Measurements from ENCODE around the gene SLC5A5.

The SLC5A5 gene

DNA sequence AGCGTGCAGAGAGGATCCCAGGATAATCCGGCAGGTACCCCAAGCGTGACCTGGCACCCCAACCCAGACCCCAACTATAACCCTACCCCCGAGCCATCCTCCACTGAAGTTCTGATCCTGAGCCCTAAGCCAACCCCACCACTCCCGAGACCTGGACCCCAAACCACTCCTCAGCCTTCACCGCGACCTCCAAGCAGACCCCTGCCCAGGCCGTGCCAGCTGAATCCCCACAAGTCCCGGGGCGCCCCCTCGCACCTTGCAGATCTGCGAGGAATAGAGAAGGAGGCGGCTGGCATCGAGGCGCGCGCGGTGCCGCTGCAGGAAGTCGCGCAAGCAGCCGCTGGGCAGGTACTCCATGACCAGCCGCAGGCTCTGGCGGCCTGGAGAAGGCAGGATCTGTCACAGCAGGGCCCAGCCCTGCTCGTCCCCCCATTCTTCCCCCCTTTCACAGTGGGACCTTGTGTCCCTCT is 40.3 kb upstream of the SLC5A5 start:
- CTCF ChIA-PET: interaction anchor here (1.2 kb wide), 1 partner anchor 57 kb away, joined by 3 read pairs; no protein-coding TSS in a partner anchor
- TF ChIP-seq TARDBP (IDR thresholded peaks at IDR 0.05): no peak
- no peak for TF ChIP-seq BHLHE40 (IDR thresholded peaks at IDR 0.05; ENCODE audit: borderline replicate concordance)
- no peak for TF ChIP-seq FOXK2 (IDR thresholded peaks at IDR 0.05)
- TF ChIP-seq HDGF (IDR thresholded peaks at IDR 0.05; ENCODE audit: borderline replicate concordance): no peak
- TF ChIP-seq CTBP1 (IDR thresholded peaks at IDR 0.05; ENCODE audit: borderline replicate concordance): no peak
- no peak for TF ChIP-seq SUZ12 (IDR thresholded peaks at IDR 0.05)
- TF ChIP-seq, protein P1, sequence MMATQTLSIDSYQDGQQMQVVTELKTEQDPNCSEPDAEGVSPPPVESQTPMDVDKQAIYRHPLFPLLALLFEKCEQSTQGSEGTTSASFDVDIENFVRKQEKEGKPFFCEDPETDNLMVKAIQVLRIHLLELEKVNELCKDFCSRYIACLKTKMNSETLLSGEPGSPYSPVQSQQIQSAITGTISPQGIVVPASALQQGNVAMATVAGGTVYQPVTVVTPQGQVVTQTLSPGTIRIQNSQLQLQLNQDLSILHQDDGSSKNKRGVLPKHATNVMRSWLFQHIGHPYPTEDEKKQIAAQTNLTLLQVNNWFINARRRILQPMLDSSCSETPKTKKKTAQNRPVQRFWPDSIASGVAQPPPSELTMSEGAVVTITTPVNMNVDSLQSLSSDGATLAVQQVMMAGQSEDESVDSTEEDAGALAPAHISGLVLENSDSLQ (IDR thresholded peaks at IDR 0.05): no peak
- no peak for TF ChIP-seq FOXM1 (IDR thresholded peaks at IDR 0.05; ENCODE audit: borderline replicate concordance)
- no peak for TF ChIP-seq FOXA1 (IDR thresholded peaks at IDR 0.05)
- TF ChIP-seq L3MBTL2 (conservative IDR thresholded peaks at IDR 0.05): no peak
- no peak for TF ChIP-seq ARNT (IDR thresholded peaks at IDR 0.05)
- TF ChIP-seq SP1 (IDR thresholded peaks at IDR 0.05): no peak
- TF ChIP-seq ELF4 (IDR thresholded peaks at IDR 0.05): no peak
- TF ChIP-seq NFRKB (IDR thresholded peaks at IDR 0.05): no peak
- no peak for TF ChIP-seq LEF1 (IDR thresholded peaks at IDR 0.05; ENCODE audit: borderline replicate concordance)
- no peak for TF ChIP-seq ZNF384 (IDR thresholded peaks at IDR 0.05)
- POLR2A ChIA-PET: interaction anchor here (1.8 kb wide), 1 partner anchor 29 kb away, joined by 7 read pairs; the partner anchor contains the start of gene RPL18A
- DNase-seq (ENCODE audit: extremely low spot score): no peak

DNA sequence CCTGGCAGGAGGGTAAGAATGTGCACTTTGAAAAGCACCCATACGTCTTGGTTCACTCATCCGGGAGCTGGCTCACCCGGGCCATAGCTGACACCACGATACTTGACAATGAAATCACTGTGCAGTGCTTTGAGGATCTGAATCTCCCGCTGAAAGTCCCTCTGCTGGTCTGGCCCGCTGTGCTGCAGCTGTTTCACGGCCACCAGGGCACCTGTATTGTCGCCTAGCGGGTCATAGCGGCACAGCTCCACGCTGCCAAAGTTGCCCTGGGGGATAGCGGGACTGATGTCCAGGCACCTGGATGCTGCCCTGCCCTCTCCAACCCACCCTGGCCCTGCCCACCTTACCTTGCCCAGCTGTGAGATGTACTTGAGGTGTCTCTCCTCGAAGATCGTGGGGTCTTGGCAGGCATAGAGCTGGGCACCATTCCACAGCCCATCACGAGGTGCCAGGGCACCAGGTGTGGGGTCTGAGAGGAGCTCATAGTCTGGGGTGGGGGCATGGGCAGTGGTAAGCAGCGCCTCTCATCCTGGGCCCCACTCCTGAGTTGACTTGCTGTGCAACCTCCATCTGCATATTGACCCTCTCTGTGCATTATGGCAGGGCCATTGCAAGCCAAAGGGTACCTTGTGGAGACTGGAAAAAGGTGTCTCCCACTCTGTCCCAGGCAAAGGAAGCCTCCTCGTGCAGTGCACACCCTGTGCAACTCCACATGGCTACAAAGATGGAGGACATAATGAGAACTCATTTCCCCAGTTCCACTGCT is 39.1 kb upstream of the SLC5A5 start:
- CTCF ChIA-PET: interaction anchor here (0.6 to 0.7 kb wide), 3 partner anchors 112 to 665 kb away, joined by 3 to 12 read pairs (median 4); no protein-coding TSS in a partner anchor
- DNase-seq (ENCODE audit: extremely low spot score): no peak
- TF ChIP-seq ZNF384 (IDR thresholded peaks at IDR 0.05) (no peak), CTBP1 (IDR thresholded peaks at IDR 0.05; ENCODE audit: borderline replicate concordance) (no peak), LEF1 (IDR thresholded peaks at IDR 0.05; ENCODE audit: borderline replicate concordance) (no peak), SP1 (IDR thresholded peaks at IDR 0.05) (no peak)
- POLR2A ChIA-PET: no interaction called here

DNA sequence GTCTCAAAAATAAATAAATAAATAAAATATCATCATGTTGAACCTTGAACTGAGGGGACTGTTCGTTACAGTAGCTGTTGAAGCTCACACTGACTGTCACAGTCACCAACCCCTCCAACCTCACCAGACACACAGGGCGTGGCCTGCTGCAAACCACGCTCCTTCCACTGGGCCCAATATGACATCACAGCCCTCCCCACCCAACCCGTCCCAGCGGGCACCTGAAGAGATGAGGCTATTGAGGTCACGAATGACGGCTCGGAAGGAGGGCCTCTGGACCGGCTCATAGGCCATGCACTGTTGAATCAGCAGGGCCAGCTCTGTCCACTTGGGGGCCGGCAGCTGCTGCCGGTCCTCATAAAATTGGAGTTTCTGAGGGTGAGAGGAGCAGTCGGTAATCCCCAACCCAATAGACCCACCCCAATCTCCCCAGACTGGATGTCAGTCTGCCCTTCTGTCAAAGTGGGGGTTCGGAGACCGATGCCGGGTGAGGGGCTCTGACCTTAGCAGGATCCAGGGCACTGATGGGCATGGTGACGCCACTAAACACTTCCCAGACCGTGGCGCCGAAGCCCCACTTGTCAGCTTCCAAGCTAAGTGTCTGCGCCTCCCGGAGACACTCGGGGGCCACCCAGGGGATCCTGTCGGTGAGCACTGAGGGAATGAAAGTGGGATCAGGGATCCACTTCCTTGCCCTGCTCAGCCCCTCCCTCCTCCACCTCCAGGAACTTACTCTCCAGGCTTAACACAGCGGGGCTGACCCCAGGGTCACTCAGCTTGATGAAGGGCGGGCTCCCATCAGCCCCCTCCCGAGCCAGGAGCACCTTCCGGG is 37.2 kb upstream of the SLC5A5 start:
- DNase-seq (ENCODE audit: extremely low spot score): no peak
- ChIA-PET CTCF (interaction anchor here (0.6 kb wide), 1 partner anchor 82 kb away, joined by 3 read pairs; no protein-coding TSS in a partner anchor), POLR2A (interaction anchor here (1.2 to 3.0 kb wide), 2 partner anchors 25 to 228 kb away, joined by 3 to 11 read pairs; partner anchors contain the start of gene RPL18A)
- no peak for TF ChIP-seq FOXM1 (IDR thresholded peaks at IDR 0.05; ENCODE audit: borderline replicate concordance)
- no peak for TF ChIP-seq LEF1 (IDR thresholded peaks at IDR 0.05; ENCODE audit: borderline replicate concordance)
- TF ChIP-seq CTBP1 (IDR thresholded peaks at IDR 0.05; ENCODE audit: borderline replicate concordance): no peak
- TF ChIP-seq ELF4 (IDR thresholded peaks at IDR 0.05): no peak
- TF ChIP-seq NFRKB (IDR thresholded peaks at IDR 0.05): no peak
- TF ChIP-seq L3MBTL2 (conservative IDR thresholded peaks at IDR 0.05): no peak

DNA sequence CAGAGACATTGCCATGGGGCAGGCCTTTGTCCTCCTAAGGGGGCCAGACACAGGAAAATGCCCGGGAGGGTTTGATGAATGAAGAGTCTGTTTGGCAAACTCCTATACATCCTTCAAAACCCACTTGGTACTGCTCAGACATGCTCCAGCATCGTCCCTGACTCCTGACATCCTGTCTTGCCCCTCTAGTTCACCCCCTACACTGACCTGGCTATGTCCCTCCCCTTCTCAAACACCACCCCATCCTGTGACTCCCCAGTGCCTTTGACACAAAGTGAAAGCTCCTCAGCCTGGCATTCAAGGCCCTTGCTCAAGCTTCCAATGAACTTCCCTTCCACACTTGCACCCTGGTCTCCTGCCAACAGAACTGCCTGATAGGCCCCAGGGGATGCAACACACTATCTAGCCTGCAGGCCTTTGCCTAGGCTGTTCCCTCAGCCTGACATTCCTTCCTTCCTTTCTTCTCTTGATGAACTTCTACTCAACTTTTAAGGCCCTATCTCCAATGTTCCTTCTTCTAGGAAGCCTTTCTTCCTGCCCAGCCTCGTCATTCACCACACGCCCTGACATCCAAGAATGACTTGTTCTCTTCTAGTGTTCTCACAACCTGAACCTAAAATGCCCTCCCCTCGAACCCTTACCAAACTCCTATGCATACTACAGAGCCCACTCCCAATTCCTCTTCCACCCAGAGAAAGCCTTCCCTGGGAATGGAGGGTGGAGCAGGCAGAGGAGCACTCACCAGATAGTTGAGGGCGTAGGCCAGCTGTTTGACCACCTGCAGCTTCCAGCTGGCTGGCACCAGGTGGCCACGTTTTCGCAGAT is 36.4 kb upstream of the SLC5A5 start:
- CTCF ChIA-PET: interaction anchor here (0.6 kb wide), 1 partner anchor 51 kb away, joined by 6 read pairs; no protein-coding TSS in a partner anchor
- POLR2A ChIA-PET: interaction anchor here (3.0 kb wide), 1 partner anchor 24 kb away, joined by 11 read pairs; the partner anchor contains the start of gene RPL18A
- TF ChIP-seq FOXM1 (IDR thresholded peaks at IDR 0.05; ENCODE audit: borderline replicate concordance): no peak
- no peak for TF ChIP-seq FOXA1 (IDR thresholded peaks at IDR 0.05)
- no peak for TF ChIP-seq FOXK2 (IDR thresholded peaks at IDR 0.05)
- no peak for TF ChIP-seq HDGF (IDR thresholded peaks at IDR 0.05; ENCODE audit: borderline replicate concordance)
- TF ChIP-seq LEF1 (IDR thresholded peaks at IDR 0.05; ENCODE audit: borderline replicate concordance): no peak
- no peak for TF ChIP-seq SUZ12 (IDR thresholded peaks at IDR 0.05)
- no peak for TF ChIP-seq SP1 (IDR thresholded peaks at IDR 0.05)
- TF ChIP-seq TARDBP (IDR thresholded peaks at IDR 0.05): no peak
- no peak for TF ChIP-seq NFRKB (IDR thresholded peaks at IDR 0.05)
- no peak for TF ChIP-seq L3MBTL2 (conservative IDR thresholded peaks at IDR 0.05)
- TF ChIP-seq ZNF384 (IDR thresholded peaks at IDR 0.05): no peak
- no peak for TF ChIP-seq BHLHE40 (IDR thresholded peaks at IDR 0.05; ENCODE audit: borderline replicate concordance)
- TF ChIP-seq CTBP1 (IDR thresholded peaks at IDR 0.05; ENCODE audit: borderline replicate concordance): no peak
- DNase-seq (ENCODE audit: extremely low spot score): no peak

DNA sequence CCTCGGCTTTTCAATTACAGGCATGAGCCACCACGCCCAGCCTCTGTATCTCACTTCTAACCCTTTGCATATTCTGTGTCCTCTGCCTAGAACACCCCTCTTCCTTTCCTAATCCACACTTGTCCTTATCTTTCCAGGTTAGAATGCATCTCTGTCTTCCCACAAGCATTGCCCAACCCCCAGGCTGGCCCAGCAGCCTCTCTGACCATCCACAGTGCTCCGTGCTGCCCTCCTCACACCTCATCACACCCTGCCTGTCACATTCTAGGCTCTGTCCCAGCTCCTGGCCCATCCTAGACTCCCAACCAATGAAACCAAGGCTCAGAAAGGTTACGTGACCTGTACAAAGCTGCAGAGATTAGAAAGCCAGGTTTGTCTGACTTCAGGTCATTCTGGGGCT is 35.2 kb upstream of the SLC5A5 start:
- POLR2A ChIA-PET: interaction anchor here (3.0 kb wide), 1 partner anchor 23 kb away, joined by 11 read pairs; the partner anchor contains the start of gene RPL18A
- TF ChIP-seq HDGF (IDR thresholded peaks at IDR 0.05; ENCODE audit: borderline replicate concordance) (no peak), L3MBTL2 (conservative IDR thresholded peaks at IDR 0.05) (no peak), ZNF384 (IDR thresholded peaks at IDR 0.05) (no peak)
- CTCF ChIA-PET: no interaction called here
- no peak for DNase-seq (ENCODE audit: extremely low spot score)

DNA sequence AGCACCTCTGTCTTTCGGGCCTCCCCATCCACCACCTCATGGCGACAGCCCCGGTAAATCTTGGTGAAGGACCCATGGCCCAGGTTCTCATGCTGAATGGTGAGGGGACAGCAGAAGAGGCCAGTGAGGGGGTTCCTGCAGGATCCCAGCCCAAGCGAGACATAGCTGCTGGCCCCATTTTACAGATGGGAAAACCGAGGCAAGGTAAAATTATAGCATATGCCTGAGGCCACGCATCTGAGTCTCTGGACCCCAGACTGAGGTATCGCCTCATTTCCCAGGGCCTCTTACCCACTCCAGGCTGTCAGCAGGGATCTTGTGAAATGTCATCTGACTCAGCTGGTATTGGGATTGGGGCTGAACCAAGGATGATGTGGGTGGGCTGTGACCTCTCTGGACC is 33.8 kb upstream of the SLC5A5 start:
- ChIA-PET POLR2A (no interaction called here), CTCF (no interaction called here)
- TF ChIP-seq ZNF384 (IDR thresholded peaks at IDR 0.05) (no peak), ARNT (IDR thresholded peaks at IDR 0.05) (no peak), HDGF (IDR thresholded peaks at IDR 0.05; ENCODE audit: borderline replicate concordance) (no peak), SP1 (IDR thresholded peaks at IDR 0.05) (no peak), FOXA1 (IDR thresholded peaks at IDR 0.05) (no peak), BHLHE40 (IDR thresholded peaks at IDR 0.05; ENCODE audit: borderline replicate concordance) (no peak), FOXK2 (IDR thresholded peaks at IDR 0.05) (no peak), CTBP1 (IDR thresholded peaks at IDR 0.05; ENCODE audit: borderline replicate concordance) (no peak), ELF4 (IDR thresholded peaks at IDR 0.05) (no peak), FOXM1 (IDR thresholded peaks at IDR 0.05; ENCODE audit: borderline replicate concordance) (no peak)
- TF ChIP-seq, protein P1 (IDR thresholded peaks at IDR 0.05): no peak
- no peak for DNase-seq (ENCODE audit: extremely low spot score)

Data from HEK293T (cell line).